ENCODE data around the gene C14orf132.

The C14orf132 gene

DNA sequence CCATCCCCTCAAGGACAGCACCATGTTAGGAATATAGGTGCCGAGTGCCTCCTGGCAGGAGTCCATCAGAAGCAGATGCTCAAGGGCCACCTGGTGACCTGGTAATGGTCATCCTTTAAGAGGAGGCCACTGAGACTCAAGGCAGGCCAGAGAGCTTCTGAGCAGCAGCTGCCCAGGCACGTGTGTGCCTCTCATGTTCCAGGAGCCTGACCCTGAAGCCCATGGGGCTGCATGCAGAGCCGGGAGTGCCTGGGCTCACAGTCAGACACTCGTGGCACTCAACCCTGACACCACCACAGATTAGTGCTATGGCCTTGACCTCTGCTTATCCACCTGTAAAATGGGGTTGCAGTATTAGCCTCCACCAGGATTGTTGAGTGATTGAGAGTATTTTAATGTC is 45.6 kb downstream of the C14orf132 start:
- DNase-seq, result no peak

DNA sequence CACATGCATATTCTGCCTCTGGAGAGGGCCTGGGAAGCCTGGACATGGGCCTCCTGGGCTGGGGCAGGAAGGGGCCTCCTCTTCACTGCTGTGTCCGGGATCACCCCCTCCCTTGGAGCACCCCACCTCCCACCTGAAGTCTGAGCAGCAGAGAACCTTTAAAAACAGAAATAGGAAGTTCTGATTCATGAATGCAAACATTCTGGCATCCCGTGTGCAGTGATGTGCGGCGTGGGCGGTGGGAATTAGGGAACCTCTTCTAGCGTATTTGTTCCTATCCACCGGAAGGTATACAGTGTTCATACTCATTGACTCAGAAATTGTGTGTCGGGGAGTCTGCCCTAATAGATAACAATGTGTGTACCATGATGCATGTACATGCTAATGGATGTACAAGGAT is 46.2 kb downstream of the C14orf132 start:
- DNase-seq, result no peak

DNA sequence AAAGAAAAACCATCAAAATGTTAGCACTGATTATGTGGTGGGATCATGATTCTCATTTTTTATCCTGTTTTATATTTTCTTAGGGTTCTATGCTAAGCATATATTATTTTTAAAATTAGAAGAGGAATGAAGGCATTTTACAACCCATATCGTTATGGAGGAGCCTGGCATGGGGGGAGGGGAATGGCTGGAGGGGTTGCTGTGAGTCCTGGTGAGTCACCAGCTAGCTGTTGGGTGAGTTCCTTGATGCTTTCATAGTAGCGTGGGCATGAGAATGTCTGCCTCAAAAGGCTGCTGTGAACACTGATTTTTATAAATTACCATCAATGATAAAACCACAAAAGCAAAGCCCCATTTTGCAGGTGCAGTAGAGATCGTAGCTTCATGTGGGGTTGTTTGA is 46.9 kb downstream of the C14orf132 start:
- DNase-seq, result no peak

DNA sequence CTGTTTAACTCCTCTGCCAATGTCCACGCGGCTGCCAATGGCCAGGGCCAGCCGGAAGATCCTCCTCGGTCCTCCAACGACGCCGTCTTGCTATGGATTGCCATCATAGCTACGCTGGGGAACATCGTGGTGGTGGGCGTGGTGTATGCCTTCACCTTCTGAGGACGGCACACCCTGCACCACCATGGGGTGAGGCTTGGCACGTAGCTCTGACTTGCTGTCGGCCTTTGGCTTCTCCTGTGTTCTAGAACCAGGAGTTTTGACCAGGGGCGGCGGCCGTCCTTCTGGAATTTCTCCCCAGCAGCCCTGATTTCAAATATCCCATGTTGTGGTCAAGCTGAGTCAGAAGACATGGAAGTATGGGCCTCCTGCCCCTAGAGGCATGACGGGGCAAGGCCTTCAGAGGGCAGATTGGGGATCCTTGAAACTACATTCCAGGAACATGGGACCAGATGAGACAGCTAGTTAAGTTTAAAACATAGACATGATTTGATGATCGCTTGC is 47.5 kb downstream of the C14orf132 start:
- no peak for DNase-seq

DNA sequence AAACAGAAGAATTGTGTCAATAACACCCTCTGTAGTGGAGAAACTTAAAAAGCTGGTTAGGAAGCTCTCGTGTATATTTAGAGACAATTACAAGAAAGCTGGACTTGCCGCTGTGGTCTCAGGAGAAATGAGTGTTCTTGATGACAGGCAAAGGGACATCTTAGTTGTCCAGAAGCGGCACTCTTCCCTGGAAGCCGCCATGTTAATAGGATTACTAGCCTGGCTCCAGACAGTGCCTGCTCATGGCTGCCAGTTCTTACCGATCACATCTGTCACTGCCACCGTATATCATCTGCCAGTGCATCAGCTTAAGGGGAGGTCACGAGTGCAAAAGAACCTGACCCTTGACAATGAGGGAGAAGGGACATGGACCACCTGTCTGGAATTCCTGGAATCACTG is 48.9 kb downstream of the C14orf132 start:
- peak; percentile 20 for DNase-seq

DNA sequence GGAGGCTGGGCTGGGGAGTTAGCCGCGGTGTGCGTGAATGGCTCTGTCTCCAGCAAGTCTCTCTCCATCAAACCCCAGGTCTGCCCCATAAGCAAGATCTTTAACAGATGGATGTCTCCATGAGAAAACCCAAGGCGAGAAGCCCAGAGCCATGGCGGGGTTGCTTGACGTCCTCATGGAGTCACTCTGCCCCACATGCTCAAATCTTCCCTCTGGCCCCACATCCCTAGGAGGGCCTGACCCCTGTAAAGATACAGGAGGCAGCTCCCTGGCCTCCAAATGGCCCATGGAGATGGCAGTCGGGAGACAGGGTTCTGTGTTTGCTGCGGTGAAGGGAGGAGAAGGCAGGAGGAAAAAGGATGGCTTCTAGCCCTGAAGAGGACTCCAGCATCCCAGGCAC is 49.3 kb downstream of the C14orf132 start:
- DNase-seq, result no peak

DNA sequence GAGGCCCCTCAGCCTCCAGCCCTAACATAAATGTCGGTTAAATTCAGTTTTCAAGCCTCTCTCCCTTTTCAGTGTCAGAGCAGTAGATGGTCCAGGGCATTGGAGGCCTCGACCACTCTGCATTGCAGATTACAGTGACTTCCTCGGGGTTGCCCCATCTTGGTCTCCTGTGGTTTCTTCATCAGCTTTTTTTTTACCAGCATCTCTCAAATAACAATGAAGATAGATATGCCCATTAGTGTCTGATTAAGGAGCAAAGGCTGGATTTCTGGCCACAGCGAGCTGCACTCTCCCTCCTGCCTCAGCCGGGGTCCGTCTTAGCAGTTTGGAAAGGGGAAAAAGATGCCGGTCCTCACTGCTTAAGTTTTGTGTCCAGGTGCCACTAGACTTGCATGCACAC is 49.7 kb downstream of the C14orf132 start:
- DNase-seq, result no peak

DNA sequence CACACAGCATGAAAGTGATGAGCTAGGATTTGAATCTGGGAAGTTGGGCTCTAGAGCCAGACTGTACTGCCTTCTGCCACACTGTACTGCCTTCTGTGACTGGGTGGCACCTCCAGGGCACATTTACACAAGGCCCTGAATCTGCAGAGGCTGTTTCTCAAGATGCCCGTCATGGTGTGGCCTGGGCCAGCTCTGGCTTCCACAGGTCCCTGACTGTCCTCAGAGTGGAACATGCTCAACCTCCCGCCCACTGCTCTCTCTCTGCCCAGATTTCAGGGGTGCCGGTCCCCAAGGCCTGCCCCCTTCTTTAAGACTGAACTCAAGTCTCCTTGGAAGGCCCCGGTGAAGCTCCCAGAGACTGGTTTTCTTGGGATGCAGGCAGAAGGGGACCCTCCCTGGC is 50.2 kb downstream of the C14orf132 start:
- DNase-seq, result no peak

DNA sequence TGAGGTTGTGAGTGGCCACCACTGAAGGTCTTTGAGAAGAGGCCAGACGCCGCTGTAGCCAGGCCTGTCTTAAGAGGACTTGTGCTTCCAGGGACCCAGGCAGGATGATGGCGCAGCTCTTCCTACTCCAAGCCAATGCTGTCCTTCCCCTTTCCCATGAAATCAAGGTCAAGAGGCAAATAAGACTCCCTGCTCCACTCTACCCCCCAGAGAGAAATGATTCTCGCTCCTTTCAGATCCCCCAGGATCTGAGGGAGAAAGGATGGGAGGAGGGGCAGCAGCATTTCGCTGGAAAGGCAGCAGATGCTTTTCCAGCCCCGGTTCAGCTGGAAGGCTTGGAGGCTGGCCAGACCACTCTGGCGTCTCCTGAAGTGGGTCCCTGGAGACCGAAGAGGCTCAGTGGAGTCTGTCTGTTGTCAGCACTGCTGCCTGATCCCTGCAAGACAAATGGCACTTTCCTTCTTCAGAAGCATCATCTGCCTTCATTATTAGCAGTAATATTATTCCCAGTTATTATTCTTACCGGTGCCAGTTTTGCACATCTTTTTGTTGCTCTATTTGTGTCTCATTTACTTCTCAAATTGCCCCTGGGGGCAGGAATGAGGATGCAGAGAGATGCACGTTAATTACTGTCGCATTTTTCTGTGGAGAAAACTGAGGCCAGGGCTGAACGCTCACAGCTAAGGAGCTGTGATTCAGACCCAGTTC is 51.4 kb downstream of the C14orf132 start:
- DNase-seq, result peak; percentile 99

DNA sequence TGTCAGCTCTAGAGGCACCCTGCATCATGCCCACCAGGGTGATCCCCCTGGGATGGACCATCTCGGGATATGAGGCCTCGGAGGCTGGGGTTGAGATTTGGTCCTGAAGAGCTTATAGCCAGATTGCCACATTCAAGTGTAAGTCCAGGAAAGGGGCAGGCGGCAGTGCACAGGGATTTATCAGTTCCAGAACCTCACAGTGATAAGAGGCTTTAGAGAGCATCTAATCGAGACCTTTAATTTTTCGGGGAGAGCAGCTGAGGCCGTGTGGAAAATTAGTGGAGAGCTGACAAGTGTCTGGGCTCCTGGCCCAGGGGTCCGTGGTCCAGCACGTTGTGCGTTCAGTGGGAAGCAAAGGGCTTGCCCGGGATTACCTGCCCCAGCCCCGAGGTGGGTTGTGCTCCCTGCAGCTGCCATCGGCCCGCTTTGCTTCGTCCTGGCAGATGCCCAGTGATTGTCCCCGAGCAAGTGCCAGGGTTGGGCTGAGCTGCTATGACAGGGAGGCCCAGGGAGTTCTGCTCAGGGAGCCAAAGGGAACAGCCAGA is 52.1 kb downstream of the C14orf132 start:
- DNase-seq, result peak; percentile 93

DNA sequence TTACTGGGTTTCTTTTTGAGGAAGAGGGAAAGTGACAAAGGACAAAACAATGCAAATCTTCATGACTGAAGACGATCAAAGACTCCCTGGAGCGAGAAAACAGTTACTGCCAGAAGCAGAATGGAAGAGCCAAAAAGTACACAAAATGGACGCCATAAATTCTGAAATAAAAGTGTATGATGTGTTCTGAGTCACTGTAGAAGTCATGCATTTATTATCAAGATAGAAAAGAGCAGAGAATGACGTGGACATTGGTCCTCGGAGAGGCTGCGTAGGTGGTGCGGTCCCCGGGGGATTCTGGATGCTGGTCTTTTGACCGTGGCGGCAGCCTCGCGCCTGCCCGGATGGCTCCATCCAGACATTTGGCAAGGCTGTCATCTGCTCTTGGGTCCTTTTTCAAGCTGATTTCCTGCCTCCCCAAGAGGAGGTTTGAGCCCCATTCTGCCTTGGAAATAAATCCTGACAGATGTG is 52.8 kb downstream of the C14orf132 start:
- DNase-seq, result no peak

DNA sequence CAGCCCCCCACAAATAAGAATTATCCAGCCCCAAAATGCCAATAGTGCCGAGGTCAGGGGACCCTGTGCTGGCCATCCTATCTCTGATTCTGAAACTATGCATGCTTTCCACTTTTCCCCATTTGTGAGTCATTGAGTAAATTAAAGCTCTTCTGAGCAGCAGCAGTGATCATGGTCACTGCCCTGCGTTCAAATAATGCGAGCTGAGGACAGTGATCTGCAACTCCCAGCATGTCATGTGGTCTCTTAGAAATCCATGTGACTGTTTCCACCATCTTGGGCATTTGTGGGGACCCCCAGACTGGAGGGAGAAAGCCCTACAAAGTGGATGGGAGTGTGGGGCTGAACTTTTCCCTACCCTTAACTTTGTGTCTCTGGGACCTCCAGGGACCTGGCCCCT is 53.8 kb downstream of the C14orf132 start:
- DNase-seq, result no peak

DNA sequence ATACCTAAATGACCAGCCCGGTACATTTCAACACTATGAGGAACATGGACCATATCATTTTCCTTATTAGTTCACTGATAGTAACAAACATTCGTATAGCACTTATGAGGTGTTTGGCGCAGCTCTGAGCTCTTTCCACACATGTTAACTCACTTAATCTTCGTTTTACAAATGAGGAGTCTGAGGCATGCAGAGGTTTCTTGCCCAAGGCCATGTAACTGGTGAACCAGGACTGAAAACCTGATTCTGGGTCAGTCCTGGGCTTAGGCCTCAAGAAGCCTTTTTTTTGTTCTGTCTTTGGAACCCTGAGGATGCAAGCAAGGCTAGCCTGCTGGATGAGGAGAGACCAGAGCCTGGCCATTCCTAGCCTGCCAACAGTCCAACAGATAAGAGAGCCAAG is 55.0 kb downstream of the C14orf132 start:
- no peak for DNase-seq

DNA sequence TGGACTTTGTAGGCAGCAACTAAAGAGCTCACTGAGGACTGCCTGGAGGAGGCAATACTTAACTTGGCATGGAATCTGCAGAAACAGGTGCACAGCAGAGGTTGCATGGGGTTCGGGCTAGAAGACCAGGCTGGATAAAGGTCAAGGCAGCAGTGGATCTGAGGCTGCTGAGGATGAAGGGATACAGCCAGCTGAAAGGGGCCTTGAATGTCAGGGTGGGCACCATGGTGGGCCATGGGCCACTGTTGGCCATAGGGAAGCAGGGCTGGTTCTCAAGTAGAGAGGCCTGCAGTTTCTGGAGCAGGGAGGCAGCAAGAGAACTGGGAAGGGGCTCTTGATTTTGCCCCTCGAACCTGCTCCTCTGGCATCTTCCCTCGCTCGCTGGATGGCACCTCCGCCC is 55.5 kb downstream of the C14orf132 start:
- no peak for DNase-seq

DNA sequence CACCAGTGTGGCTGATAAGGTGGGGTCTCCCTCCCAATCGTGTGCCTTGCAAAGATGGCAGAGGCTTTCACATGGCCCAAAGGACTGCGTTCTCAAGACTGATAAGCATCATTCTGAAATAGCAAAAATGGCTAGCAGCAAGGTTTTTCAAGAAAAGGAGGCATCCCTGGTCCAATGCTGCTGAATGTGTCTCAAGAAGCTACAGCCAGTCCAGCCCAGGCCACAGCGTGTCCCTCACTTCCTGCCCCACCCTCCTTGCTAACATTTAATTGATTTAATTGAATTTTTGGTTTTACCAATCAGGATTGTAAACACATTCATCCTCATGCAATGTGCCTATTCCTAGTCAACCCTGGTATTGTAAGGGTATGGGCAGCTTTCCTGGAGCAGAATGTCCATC is 55.9 kb downstream of the C14orf132 start:
- no peak for DNase-seq

DNA sequence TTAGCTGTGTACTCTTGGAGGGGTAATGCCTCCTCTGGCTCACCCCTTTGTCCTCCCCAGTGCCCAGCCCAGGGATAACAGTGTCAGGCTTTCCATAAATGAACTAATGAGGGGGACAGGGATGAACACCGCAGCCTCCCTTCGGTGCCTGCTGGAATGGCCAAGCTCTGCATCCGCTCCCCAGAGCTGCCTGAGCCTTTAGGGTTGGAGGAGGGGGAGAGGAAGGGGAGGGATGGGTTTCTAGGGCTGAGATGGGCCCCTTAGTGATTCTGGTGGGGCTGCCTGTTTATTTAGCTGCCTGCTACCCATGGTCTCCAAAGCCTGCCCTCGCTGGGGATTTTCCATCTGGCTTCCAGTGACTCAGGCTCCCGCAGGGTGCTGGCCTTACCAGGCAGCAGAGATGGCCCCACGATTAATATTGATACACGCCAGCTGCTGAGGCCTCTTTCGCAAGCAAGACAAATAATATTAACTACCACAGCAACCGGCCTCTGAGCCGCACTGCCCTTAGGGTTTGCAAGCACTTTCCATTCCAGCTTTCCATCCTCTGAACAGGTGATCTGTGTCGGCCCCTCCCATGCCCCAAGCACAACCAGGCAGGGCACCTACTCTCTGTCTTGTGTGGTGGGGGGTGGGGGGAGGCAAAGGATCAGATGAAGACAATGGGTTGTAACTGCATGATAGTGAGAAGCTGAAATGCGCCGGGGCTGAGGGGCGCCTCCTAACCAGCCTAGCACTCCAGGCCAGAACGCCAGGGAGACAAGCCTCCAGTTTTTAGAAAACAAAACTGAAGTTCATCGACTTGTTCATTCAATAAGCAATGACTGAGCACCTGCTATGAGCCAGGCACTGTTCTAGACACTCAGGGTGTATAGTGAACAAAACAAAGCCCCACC is 56.7 kb downstream of the C14orf132 start:
- peak; percentile 67 for DNase-seq

DNA sequence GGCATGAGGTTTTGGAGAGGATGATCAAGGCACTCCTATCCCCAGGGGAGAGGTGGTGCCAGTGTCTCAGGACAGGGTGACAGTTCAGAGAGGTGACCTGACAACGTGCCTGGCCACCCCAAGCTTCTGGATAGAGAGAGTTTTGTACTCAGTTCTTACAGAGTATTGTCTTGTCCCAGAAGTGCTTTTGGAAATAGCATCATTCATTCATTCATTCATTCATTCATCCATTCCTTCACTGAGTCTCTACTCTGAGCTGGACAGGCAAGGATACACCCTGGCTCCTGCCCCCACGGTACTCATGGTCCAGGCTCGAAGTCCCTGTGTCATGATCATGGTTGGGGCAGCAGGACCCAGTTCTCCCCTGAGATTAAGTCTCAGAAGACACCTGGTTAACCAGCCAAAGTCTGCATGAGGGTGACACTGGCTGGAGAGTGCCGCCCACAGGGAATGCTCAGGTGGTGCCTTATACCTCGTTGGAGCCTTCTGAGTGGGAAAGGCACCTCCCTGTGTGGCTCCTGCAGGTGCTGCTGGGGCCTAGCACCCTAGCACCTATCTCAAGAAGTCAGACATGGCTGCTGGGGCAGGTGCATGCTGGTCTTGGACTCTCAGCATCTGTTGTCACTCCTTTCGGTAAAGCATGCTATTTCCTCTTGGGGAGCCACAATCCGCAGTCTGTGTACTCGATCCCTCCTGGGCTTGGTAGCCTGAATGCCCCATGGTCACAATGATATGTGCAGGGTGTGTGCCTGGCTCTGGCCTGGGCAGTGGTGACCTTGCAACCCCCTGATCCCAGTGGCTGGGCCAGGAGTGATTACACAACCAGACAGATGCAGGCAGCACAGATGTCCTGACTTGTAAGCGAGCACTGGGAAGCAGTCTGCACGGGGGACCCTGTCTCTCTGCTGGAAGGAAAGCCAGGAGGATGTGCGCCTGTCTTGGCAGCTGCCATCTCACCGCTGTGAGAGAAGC is 57.8 kb downstream of the C14orf132 start:
- DNase-seq, result peak; percentile 30

DNA sequence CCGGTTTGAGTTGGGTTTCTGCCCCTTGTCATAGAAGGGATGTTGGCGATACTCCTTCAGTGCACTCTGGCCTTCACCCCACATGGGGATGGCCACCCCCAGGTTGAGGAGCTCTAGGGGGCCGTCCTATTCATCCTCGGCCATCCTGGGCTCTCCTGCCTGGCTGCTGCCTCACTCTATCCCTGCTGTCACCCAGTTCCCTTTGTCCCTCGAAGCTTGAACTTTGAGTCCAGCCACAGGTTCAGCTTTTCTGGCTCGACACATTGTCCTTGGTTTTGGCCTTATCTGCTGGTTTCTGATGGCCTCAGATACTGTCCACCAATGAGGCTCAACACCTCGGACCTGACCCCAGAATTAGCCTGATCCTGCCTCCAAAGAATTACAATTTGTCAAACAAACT is 58.6 kb downstream of the C14orf132 start:
- DNase-seq, result no peak

DNA sequence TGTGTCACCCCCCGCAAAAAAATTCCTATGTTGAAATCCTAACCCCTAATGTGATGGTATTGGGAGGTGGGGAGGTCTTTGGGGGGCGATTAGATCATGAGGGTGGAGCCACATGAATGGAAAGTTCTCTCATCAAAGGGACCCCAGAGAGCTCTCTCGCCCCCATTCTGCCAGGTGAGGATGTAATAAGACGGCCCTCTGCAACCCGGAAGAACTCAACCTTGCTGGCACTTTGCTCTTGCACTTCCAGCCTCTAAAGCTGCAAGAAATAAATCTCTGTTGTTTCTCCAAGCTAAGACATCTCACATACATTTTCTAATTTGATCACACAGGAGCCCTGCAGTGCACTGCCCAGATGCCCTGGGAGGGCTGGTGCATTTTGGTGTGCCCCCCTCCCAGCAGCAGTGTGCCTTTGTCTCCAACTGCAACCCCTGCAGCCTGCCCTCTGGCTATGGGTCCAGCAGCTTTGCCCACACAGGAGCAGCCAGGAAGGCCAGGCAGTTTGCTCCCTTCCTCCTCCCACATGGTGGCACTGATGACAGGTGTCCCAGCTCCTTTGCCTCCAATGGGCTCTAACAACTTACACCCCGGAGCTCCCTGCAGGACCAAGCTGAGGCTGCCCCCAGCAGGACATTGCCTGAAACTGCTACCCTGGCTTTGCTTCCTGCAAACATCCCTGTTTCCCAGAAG is 59.3 kb downstream of the C14orf132 start:
- peak; percentile 97 for DNase-seq

DNA sequence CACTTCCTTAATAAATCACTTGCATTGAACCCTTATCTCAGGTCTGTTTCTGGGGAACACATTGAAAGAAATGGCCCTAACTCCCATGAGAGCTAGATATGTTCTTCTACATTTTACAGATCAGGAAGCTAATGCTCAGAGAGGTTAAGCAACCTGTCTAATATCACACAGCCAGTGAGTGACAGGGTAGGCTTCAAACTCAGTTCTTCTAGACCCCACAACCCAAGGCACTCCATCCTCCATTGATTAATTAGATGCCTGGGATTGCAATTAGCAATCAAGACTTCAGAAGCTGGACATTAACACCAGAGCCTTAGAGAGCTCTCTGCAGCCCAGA is 59.8 kb downstream of the C14orf132 start:
- no peak for DNase-seq

DNA sequence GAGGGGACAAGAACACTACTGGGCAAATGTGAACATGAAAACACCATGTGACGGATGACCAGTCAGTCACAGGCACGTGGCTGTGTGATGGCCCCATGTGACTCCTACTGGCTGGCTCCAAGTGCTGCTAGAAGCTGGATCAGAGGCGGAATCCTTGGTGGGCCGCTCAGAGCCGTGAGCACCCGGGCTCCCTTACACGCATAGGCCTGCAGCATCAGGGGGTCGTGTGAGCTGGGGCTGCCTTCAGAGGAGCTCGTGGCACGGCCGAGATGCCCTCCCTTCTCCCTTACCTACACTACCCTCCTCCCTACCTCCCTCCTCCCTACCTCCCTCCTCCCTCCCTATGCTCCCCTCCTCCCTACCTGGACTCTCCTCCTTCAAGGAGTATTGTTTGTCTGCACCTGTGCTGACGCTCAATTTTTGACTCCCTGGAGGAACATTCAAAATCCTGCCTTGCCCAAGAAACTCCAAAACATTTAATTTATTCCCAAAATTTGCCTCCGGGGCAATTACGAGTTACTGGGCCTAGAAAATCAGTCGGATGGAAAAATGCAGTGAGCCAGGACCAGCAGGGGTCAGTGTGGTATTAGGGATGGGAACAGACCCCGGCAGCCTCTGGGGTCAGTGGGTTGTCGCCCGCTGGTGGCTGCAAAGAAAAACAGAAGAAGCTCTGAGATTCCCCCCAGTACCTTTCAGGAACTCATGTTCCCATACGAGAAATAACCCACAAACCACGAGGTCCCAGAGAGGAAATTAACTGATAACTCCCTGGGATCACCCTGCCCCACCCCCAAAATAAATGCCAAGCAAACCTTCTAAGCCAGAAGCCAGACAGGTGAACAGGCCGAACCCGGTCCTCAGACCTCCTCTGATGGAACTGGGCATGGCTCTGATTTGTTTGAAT is 61.3 kb downstream of the C14orf132 start:
- DNase-seq, result peak; percentile 95

Data from NCI-H1694 treated with DMSO at 0.1 percent for 48 hours (cell line).